Measurements from ENCODE around the gene KIAA0232. TPM values are rescaled to one million over a fixed set of nuclear protein-coding genes. Genes with fewer than 3 reads are reported as not detected.

The KIAA0232 gene
- total and polyA plus RNA-seq, 10 of the 15 experiments (the other 5 are each of a cell fraction or from before 2014, with no cell fraction given) = 2.8 to 15.1 (median 10.8) TPM

- TF ChIP-seq ZBTB40 (IDR thresholded peaks at IDR 0.05; ENCODE audit: borderline replicate concordance) = no peak
- no peak for TF ChIP-seq TCF12 (IDR thresholded peaks at IDR 0.05; ENCODE audit: low read depth, low read length)
- TF ChIP-seq LARP7 (IDR thresholded peaks at IDR 0.05) = no peak
- no peak for TF ChIP-seq JUNB (IDR thresholded peaks at IDR 0.05)
- no peak for TF ChIP-seq ETV6 (conservative IDR thresholded peaks at IDR 0.05 in 1 of 2, IDR thresholded peaks at IDR 0.05 in 1 of 2; ENCODE audit: borderline replicate concordance in 1 of 2, low read depth in 1 of 2)
- TF ChIP-seq, protein P1, sequence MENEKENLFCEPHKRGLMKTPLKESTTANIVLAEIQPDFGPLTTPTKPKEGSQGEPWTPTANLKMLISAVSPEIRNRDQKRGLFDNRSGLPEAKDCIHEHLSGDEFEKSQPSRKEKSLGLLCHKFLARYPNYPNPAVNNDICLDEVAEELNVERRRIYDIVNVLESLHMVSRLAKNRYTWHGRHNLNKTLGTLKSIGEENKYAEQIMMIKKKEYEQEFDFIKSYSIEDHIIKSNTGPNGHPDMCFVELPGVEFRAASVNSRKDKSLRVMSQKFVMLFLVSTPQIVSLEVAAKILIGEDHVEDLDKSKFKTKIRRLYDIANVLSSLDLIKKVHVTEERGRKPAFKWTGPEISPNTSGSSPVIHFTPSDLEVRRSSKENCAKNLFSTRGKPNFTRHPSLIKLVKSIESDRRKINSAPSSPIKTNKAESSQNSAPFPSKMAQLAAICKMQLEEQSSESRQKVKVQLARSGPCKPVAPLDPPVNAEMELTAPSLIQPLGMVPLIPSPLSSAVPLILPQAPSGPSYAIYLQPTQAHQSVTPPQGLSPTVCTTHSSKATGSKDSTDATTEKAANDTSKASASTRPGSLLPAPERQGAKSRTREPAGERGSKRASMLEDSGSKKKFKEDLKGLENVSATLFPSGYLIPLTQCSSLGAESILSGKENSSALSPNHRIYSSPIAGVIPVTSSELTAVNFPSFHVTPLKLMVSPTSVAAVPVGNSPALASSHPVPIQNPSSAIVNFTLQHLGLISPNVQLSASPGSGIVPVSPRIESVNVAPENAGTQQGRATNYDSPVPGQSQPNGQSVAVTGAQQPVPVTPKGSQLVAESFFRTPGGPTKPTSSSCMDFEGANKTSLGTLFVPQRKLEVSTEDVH (IDR thresholded peaks at IDR 0.05; ENCODE audit: low read depth, partially characterized antibody) = no peak
- no peak for TF ChIP-seq GABPA (IDR thresholded peaks at IDR 0.05; ENCODE audit: low read depth)
- TF ChIP-seq SMAD5 (IDR thresholded peaks at IDR 0.05; ENCODE audit: low read depth) = no peak
These were observed 105.3 kb downstream of the KIAA0232 start (continued) for GRCh38 chr4:6887591-6888371.

Data from GM12878 (cell line).